HEK293 (cell line): Measurements from ENCODE around the gene KLHL22.

Source experiments
- CTCF ChIA-PET: fragments of 350-600 bp; formaldehyde crosslinking; extraction: SDS; loops from one replicate; lab custom pipeline; 2021; ENCODE audit warnings: antibody characterized with exemption; lab: Yijun Ruan, JAX
- POLR2A ChIA-PET: fragments of 300-600 bp; formaldehyde crosslinking; extraction: SDS; loops from one replicate; lab custom pipeline; 2020; ENCODE audit warnings: antibody characterized with exemption, inconsistent platforms; lab: Yijun Ruan, JAX
- H3K27ac ChIP-seq: fragments of 200-500 bp; sonication (Bioruptor generic); 2 replicates; pipeline ENCODE4 v1.5.1; 2014; ENCODE audit warnings: low read depth, low read length, control low read depth, inconsistent platforms; ENCODE audit errors: extremely low read depth
- H3K36me3 ChIP-seq, 2 experiments: fragments of 200-500 bp in 1 of 2; sonication (Bioruptor generic) in 1 of 2; 1 replicate in 1 of 2; 2 replicates in 1 of 2; pipeline ENCODE4 v1.5.1; 2014 to 2017; ENCODE audit warnings: inconsistent platforms in 2 of 2, low read length in 2 of 2; ENCODE audit not compliant: control insufficient read depth in 2 of 2, insufficient read depth in 1 of 2
- H3K4me1 ChIP-seq: fragments of 200-500 bp; sonication (Bioruptor generic); 2 replicates; pipeline ENCODE4 v1.5.1; 2014; ENCODE audit warnings: mild to moderate bottlenecking, low read length, inconsistent platforms; ENCODE audit not compliant: control insufficient read depth, insufficient read depth
- H3K4me3 ChIP-seq: 2 replicates; pipeline ENCODE4 v1.5.1; 2011; ENCODE audit warnings: low read depth, mild to moderate bottlenecking, control low read depth, low read length, moderate library complexity
- H3K9me3 ChIP-seq: fragments of 200-500 bp; sonication (Bioruptor generic); 2 replicates; pipeline ENCODE4 v1.5.1; 2014; ENCODE audit warnings: low read depth, low read length, inconsistent platforms; ENCODE audit not compliant: control insufficient read depth, insufficient read depth
- GLI4 ChIP-seq: fragments of 450-650 bp; formaldehyde crosslinking; IDR thresholded peaks from 2 replicates; pipeline ENCODE4 v1.5.1; 2016; ENCODE audit warnings: missing biosample characterization, missing genetic modification characterization
- PBX3 ChIP-seq: sonication (generic); formaldehyde crosslinking; IDR thresholded peaks from 2 replicates; pipeline ENCODE4 v1.8.1; 2022; ENCODE audit warnings: mild to moderate bottlenecking, moderate library complexity, missing genetic modification reagents
- SCRT2 ChIP-seq: fragments of 450-650 bp; formaldehyde crosslinking; IDR thresholded peaks from 2 replicates; pipeline ENCODE4 v1.5.1; 2016; ENCODE audit warnings: missing biosample characterization, missing genetic modification characterization
- SETDB1 ChIP-seq: IDR thresholded peaks from one replicate; pipeline ENCODE4 v1.6.1; 2017; ENCODE audit warnings: mild to moderate bottlenecking, low read length, moderate library complexity, mixed read lengths; ENCODE audit not compliant: insufficient read length
- ZBTB26 ChIP-seq: fragments of 450-650 bp; formaldehyde crosslinking; optimal IDR thresholded peaks from 2 replicates; pipeline ENCODE3; 2016; ENCODE audit warnings: missing biosample characterization, mild to moderate bottlenecking, missing genetic modification characterization
- ZBTB8A ChIP-seq: fragments of 450-650 bp; formaldehyde crosslinking; IDR thresholded peaks from 2 replicates; pipeline ENCODE4 v1.5.1; 2016; ENCODE audit warnings: missing biosample characterization, missing genetic modification characterization
- ZNF155 ChIP-seq: fragments of 450-650 bp; formaldehyde crosslinking; IDR thresholded peaks from 2 replicates; pipeline ENCODE4 v1.5.1; 2016; ENCODE audit warnings: missing biosample characterization, missing genetic modification characterization
- ZNF19 ChIP-seq: fragments of 450-650 bp; formaldehyde crosslinking; IDR thresholded peaks from 2 replicates; pipeline ENCODE4; 2016; ENCODE audit warnings: missing biosample characterization, missing genetic modification characterization, low read depth
- ZNF214 ChIP-seq: fragments of 450-650 bp; formaldehyde crosslinking; IDR thresholded peaks from 2 replicates; pipeline ENCODE4 v1.5.1; 2017; ENCODE audit warnings: missing biosample characterization, mild to moderate bottlenecking, missing genetic modification characterization, borderline replicate concordance
- ZNF239 ChIP-seq: fragments of 450-650 bp; formaldehyde crosslinking; IDR thresholded peaks from 2 replicates; pipeline ENCODE4 v1.5.1; 2016; ENCODE audit warnings: missing biosample characterization, missing genetic modification characterization
- ZNF423 ChIP-seq: fragments of 450-650 bp; formaldehyde crosslinking; IDR thresholded peaks from 2 replicates; pipeline ENCODE4 v1.5.1; 2016; ENCODE audit warnings: missing biosample characterization, missing genetic modification characterization
- ZNF433 ChIP-seq: fragments of 450-650 bp; formaldehyde crosslinking; IDR thresholded peaks from 2 replicates; pipeline ENCODE4 v1.5.1; 2016; ENCODE audit warnings: missing biosample characterization, missing genetic modification characterization, low read depth
- ZNF510 ChIP-seq: fragments of 450-650 bp; formaldehyde crosslinking; IDR thresholded peaks from 2 replicates; pipeline ENCODE4 v1.5.1; 2018; ENCODE audit warnings: mild to moderate bottlenecking, missing genetic modification characterization, missing biosample characterization; ENCODE audit not compliant: insufficient replicate concordance
- ZNF585B ChIP-seq: fragments of 450-650 bp; formaldehyde crosslinking; IDR thresholded peaks from 2 replicates; pipeline ENCODE4 v1.5.1; 2016; ENCODE audit warnings: missing biosample characterization, missing genetic modification characterization
- ZNF639 ChIP-seq: fragments of 450-650 bp; formaldehyde crosslinking; IDR thresholded peaks from 2 replicates; pipeline ENCODE4 v1.5.1; 2016; ENCODE audit warnings: missing biosample characterization, missing genetic modification characterization
- ZNF654 ChIP-seq: fragments of 450-650 bp; formaldehyde crosslinking; IDR thresholded peaks from 2 replicates; pipeline ENCODE4 v1.5.1; 2016; ENCODE audit warnings: low read depth, missing biosample characterization, missing genetic modification characterization
- ZNF658 ChIP-seq: fragments of 450-650 bp; formaldehyde crosslinking; IDR thresholded peaks from 2 replicates; pipeline ENCODE4; 2016; ENCODE audit warnings: missing biosample characterization, missing genetic modification characterization
- ZNF785 ChIP-seq: fragments of 450-650 bp; formaldehyde crosslinking; IDR thresholded peaks from 2 replicates; pipeline ENCODE4 v1.5.1; 2016; ENCODE audit warnings: missing biosample characterization, missing genetic modification characterization
- TF ChIP-seq, protein P1 (sequence below): fragments of 450-650 bp; formaldehyde crosslinking; IDR thresholded peaks from 2 replicates; pipeline ENCODE4 v1.5.1; 2016; ENCODE audit warnings: missing biosample characterization, missing genetic modification characterization, low read depth

The KLHL22 gene

GRCh38 chr22:20406686-20407408 lies 88.7 kb downstream of the KLHL22 start:
- TF ChIP-seq ZNF423 (tag by site-specific recombination), result no peak
- no peak for TF ChIP-seq ZNF19
- TF ChIP-seq ZNF585B, result no peak
- no peak for TF ChIP-seq ZNF639 (tag by site-specific recombination)
- TF ChIP-seq, protein P1, sequence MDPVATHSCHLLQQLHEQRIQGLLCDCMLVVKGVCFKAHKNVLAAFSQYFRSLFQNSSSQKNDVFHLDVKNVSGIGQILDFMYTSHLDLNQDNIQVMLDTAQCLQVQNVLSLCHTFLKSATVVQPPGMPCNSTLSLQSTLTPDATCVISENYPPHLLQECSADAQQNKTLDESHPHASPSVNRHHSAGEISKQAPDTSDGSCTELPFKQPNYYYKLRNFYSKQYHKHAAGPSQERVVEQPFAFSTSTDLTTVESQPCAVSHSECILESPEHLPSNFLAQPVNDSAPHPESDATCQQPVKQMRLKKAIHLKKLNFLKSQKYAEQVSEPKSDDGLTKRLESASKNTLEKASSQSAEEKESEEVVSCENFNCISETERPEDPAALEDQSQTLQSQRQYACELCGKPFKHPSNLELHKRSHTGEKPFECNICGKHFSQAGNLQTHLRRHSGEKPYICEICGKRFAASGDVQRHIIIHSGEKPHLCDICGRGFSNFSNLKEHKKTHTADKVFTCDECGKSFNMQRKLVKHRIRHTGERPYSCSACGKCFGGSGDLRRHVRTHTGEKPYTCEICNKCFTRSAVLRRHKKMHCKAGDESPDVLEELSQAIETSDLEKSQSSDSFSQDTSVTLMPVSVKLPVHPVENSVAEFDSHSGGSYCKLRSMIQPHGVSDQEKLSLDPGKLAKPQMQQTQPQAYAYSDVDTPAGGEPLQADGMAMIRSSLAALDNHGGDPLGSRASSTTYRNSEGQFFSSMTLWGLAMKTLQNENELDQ (tag by site-specific recombination), result no peak
- TF ChIP-seq ZNF658, result no peak
- no peak for TF ChIP-seq ZNF239
- TF ChIP-seq ZNF214 (tag by site-specific recombination), result no peak
- TF ChIP-seq ZNF155 (tag by site-specific recombination), result no peak
- no peak for TF ChIP-seq ZNF785
- no peak for TF ChIP-seq SCRT2 (tag by site-specific recombination)
- no peak for TF ChIP-seq ZNF433 (tag by site-specific recombination)
- TF ChIP-seq ZBTB8A, result no peak
- CTCF ChIA-PET, result interaction anchor here (3.7 kb wide), 1 partner anchor 12 kb away, joined by 26 read pairs; no protein-coding TSS in a partner anchor
- Histone ChIP-seq H3K4me1 (no peaks in the 10 kb centered on the region), H3K9me3 (no peaks in the 10 kb centered on the region), H3K27ac (no peak overlapping the region), H3K36me3 (peaks cover 0 to 57% of the 10 kb centered on the region in 2 experiments; a peak in 2 of 3 replicates), H3K4me3 (no peak overlapping the region)
- POLR2A ChIA-PET, result interaction anchor here (0.7 kb wide), 1 partner anchor 11 kb away, joined by 5 read pairs; no protein-coding TSS in a partner anchor

GRCh38 chr22:20405931-20406685 lies 89.5 kb downstream of the KLHL22 start:
- peaks cover 0 to 65% of the 10 kb centered on the region in 2 experiments; a peak in 2 of 3 replicates for H3K36me3 ChIP-seq
- H3K27ac ChIP-seq, result no peak overlapping the region
- ChIA-PET CTCF (interaction anchor here (3.7 kb wide), 1 partner anchor 12 kb away, joined by 26 read pairs; no protein-coding TSS in a partner anchor), POLR2A (interaction anchor here (0.7 kb wide), 1 partner anchor 12 kb away, joined by 5 read pairs; no protein-coding TSS in a partner anchor)
- TF ChIP-seq ZNF654 (tag by site-specific recombination) (no peak), PBX3 (CRISPR knock-in tag) (no peak), SETDB1 (no peak), ZNF510 (tag by site-specific recombination) (no peak), ZBTB26 (tag by site-specific recombination) (no peak), GLI4 (no peak)
- no peaks in the 10 kb centered on the region for H3K4me1 ChIP-seq
- no peaks in the 10 kb centered on the region for H3K9me3 ChIP-seq
- H3K4me3 ChIP-seq, result no peak overlapping the region
